NB4 (cell line): ENCODE measurements around the gene PIWIL4.
"Not testable (repeated sequence)": the region's sequence is repeated elsewhere in the genome, so short reads cannot be mapped to it uniquely, and the experiment has no call there.

Experiments
- DNase-seq: peaks from one replicate; pipeline ENCODE4 v3.0.0; 2010; ENCODE audit warnings: low read depth
- H3K4me3 ChIP-seq: one replicate; pipeline ENCODE4 v1.5.1; 2011; ENCODE audit warnings: mild to moderate bottlenecking, low read depth, low read length, moderate library complexity
- CTCF ChIP-seq: IDR thresholded peaks from one replicate; pipeline ENCODE4 v1.5.1; 2012; ENCODE audit warnings: low read depth, low read length
- MAX ChIP-seq: IDR thresholded peaks from 2 replicates; pipeline ENCODE4 v1.6.1; 2011; ENCODE audit warnings: low read depth, low read length
- MYC ChIP-seq: IDR thresholded peaks from 2 replicates; pipeline ENCODE4 v1.6.1; 2011; ENCODE audit warnings: low read depth, low read length
- POLR2A ChIP-seq: IDR thresholded peaks from 2 replicates; pipeline ENCODE4 v1.6.1; 2011; ENCODE audit warnings: mild to moderate bottlenecking; ENCODE audit not compliant: insufficient read length; ENCODE audit errors: extremely low read depth

Gene PIWIL4

DNA sequence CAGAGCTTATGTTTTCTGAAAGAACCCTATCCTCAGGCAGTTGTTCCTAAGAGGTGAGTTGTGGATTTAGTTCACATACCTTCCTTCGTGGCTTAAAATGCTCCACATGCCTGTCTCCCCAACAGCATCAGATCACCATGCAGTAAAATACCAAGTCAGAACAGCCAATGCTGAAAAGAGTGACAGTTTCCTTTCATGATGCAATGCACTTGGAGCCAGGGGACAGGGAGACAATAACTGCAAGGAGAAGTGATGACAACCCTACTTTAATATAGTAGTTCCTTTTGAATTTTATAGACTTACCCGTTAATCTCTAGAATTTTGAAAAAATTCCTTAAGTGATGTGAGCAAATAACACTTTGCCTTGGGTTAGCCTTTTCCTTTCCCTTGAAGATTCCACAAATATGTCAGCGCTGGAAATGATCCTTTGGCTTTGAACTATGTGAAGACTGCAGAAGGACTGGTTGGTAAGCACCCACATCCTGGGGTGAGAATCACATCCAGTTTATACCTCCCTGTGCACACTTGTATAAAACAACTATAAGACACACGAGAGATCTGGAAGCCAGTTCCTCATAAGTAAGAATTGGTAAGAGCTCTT is 71.2 kb downstream of the PIWIL4 start:
- peak overlapping the region; percentile 10 for H3K4me3 ChIP-seq
- TF ChIP-seq CTCF (no peak), POLR2A (no peak), MYC (no peak)
- DNase-seq: peak; percentile 55

GRCh38 chr11:94638902-94639373 is 71.8 kb downstream of the PIWIL4 start:
- no peak for TF ChIP-seq MYC
- DNase-seq: peak; percentile 73
- peak overlapping the region; percentile 10 for H3K4me3 ChIP-seq

- no peak for DNase-seq
- no peak overlapping the region for H3K4me3 ChIP-seq
- TF ChIP-seq POLR2A: no peak
- no peak for TF ChIP-seq MAX
- TF ChIP-seq MYC: no peak
- TF ChIP-seq CTCF: no peak
These were observed 72.9 kb downstream of the PIWIL4 start for GRCh38 chr11:94639901-94640721.

DNA sequence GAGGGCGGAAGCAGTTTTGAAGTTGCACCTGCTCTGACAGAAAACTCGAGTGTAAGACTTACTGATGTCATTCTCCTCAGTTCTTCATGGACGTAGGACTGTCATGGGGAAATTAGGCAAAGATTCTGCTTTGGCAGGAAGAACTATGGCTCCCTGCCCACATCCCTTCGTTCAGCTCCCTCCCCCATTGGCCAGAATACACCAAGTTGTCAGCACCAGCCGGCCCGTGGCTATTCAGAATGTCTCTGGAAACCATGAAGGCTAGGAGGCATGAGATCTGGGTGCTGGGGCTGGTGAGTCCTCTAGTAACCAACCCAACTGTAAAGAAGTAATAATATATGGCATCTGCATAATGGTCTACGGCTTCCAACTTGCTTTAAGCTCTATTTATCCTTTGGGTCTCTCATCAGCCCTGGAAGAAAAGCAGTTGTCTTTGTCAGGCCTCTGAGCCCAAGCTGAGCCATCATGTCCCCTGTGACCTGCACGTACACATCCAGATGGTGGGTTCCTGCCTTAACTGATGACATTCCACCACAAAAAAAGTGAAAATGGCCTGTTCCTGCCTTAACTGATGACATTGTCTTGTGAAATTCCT is 74.1 kb downstream of the PIWIL4 start:
- H3K4me3 ChIP-seq: no peak overlapping the region
- TF ChIP-seq MYC (no peak), CTCF (no peak), POLR2A (no peak), MAX (no peak)
- DNase-seq: no peak

DNA sequence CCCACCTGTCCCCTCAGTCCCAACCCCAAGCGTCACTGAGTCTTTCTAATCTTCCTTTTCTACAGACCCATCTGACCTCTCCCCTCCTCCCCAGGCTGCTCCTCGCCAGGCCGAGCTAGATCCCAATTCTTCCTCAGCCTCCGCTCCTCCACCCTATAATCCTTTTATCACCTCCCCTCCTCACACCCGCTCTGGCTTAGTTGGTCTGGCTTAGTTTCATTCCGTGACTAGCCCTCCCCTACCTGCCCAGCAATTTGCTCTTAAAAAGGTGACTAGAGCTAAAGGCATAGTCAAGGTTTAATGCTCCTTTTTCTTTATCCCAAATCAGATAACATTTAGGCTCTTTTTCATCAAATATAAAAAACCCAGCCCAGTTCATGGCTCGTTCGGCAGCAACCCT is 76.0 kb downstream of the PIWIL4 start:
- DNase-seq, H3K4me3 ChIP-seq: not testable (repeated sequence)

- H3K4me3 ChIP-seq: no peak overlapping the region
- no peak for DNase-seq
- TF ChIP-seq CTCF (no peak), MAX (no peak), POLR2A (no peak), MYC (no peak)
These were observed 80.8 kb downstream of the PIWIL4 start for GRCh38 chr11:94647926-94648325.

DNA sequence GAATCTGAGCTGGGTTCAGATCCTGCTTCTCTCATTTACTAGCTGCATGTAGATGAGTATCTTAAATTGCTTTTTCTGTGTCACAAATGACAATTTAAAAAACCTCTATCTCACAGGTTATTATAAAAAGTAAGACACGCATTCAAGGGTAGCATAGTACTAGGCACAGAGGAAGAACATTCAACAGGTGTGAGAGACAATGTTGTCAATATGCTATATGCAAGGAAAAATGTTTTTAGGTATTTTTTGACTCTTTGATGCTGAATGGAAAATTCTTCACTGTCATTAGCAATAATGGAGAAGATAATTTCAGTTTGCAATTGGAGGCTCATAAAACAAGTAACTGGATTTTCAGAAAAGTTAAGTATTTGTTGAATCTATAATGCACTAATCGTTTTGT is 81.6 kb downstream of the PIWIL4 start:
- TF ChIP-seq POLR2A (no peak), MYC (no peak), CTCF (no peak), MAX (no peak)

More for the DNA sequence above, 81.6 kb downstream of the PIWIL4 start:
- H3K4me3 ChIP-seq: no peak overlapping the region
- no peak for DNase-seq
